HG03196 (cell line): ENCODE results near the gene ARNT2.

ENCODE experiments used
- ATAC-seq: cut with Tn5 transposase; IDR thresholded peaks from one replicate; pipeline ENCODE4 v1.9.1; 2021; ENCODE audit not compliant: unreplicated experiment

The ARNT2 gene

DNA sequence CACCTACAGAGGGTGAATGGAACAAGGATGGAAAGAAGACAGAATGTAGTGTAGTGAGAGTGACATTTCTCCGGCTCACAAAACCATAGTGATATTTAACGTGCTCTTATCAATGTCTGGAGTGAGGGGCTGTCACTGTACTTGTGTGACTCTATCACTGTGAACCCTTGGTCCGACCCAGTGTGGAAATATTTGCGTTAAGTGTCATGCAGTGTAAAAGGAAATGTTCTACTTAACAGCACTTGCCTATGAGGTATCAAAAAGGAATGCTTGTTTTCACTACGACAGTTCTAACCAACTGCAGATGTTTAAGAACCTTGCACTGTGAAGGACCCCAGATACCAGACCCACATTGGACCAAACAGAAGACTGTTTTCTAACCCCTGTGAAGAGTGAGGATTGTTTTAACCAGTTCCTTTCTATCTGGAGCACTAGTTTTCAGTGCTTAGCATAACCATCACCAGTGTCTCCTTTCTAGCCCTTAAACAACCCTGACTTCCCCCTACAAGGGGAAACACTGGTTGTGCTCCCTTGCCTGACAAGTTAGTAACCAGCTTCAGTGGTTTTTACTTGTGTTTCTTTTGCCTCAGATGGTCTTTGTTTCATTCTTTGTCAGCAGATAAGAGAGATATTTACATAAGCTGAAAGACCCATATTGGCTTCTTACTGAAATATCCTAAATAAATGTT, 146.2 kb downstream of the ARNT2 start:
- ATAC-seq, result no peak

DNA sequence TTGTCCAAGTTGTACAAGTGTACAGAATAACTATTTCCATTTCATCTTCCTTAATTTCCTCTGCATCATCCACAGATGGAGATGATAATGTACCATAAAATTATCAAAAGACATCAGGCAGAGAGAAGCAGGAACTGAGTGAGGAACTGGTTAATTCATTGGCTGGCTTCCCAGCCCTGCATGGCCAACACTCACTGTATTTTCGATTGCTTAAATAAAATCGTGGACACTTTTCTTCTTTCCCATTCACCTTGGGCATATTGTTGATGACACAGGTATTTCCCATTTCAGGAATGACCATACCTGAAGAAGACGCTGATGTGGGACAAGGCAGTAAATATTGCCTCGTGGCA, 146.7 kb downstream of the ARNT2 start:
- no peak for ATAC-seq

DNA sequence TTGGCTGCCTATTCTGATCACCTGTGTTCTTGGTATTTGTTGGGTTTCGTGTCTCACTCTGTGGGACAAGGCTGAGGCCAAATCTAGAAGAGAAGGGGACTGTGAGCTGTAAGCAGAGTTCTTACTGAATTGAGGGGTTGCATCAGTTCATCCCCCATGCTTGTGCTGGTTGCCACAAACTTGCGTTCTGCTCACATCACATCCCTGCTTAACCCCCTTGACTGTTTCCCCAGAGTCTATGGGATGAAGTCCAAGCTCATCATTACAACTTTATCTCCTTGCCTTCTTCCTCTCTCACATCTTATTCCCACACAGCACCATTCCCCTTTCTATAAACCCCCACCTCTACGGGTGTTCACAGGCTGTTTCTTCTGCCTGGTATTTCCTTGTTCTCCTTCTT, 147.2 kb downstream of the ARNT2 start:
- ATAC-seq, result no peak

DNA sequence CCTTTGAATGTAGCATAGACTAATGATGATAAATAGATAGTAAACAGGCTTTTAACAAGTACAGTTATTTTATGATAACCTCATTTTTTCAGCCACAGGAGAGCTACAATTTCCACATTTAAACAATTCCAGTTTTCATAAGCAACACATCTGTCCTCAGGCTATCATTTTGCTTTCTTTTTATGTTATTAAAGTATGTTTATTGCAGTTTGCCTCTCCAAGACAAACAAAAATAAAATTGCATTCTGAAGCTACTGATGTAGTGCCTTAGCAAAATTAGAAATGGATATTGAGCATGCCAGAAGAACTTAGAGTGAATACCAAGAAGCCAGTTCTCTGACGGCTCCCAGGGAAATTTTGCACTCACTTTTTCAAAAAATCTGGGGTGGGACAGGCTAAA, 150.4 kb downstream of the ARNT2 start:
- no peak for ATAC-seq

DNA sequence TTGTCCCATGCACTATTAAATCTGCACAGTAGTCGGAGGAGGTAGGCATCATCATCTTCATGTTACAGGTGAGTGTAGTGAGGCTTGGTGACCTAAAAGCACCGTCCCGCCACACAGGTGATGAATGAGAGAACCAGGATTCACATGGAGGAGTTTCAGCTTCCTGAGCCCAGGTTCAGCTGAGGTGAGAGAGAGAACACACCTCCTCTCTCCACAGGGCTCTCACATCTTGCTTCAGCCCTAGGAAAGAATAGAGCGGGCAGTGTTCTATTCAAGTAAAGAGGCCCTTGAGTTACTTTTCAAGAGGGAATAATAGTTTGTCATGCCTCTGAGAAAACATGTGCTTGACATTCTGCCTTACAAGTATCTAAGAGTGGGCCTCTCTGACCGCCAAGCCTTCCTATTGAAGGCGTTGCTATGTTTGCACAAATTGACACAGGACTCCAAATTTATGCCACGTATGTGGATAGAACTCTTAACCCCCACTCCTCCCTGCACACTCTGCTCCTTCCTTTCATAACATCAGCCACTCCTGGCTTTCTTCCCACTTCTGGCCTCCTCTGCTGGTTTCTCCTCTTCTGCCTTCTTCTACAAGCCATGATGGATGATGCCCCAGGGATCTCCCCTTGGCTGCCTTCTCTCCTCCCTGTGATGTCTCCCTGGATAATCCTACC, 152.6 kb downstream of the ARNT2 start:
- no peak for ATAC-seq

DNA sequence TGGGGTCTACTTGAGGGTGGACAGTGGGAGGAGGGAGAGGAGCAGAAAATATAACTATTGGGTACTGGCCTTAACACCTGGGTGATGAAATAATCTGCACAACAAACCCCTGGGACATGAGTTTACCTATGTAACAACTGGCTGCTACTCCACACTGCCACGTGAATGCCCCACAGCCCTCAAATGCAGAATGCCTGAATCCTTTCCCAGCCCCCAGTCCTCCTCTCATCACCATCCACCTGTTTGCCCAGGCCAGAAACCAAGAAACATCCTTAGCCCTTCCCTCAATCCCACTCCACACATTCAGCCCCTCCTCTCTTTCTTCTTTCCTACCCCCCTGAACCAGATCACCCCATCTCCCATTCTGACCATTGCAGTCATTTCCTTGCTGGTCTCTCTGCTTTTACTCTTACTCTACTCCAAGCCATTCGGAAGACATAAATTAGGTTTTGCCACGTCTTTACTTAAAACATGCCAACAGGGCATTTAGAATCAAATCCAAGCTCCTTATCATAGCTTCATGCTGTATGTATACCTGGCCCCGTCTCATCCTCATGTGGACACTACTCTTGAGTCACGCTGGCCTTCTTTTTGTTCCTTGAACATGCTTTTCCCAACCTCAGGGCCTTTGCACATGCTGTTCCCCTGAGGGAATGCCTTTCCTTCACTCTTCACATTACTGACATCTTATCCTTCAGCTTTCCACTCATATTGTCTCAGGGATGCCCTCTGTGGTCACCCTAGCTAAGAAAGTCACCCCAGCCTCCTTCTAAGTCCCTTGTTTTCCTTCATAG, 153.5 kb downstream of the ARNT2 start:
- ATAC-seq, result no peak

DNA sequence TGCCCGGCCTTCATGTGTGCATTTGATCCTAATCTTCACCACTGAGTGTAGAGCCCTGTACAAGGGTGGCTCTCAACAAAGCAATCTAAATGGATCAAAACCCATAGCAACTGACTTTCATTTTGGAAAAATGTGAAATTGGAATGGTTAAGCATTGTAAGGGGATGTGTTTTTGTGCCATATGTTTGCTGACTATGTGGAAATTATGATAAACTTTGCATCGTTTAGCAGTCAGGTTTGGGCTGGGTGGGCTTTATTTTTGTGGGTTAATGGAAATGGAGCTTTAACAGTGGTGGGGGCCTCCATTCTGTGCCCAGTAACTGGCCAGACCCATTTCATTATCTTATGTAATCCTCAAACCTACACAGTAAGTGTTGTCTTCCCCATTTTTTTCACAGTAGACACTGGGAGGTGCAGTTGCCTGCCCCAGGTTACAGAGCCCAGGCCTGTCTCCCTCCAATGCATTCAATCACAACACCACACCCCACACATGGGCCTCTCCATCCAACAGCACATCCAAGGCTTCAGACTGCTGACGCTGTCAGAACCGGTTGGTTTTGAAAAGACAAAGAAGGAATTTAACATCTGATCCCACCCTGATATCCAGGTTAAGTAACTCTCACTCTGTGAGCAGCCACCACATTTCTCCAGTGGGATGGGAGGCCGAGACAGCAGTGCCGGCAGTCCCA, 154.6 kb downstream of the ARNT2 start:
- ATAC-seq, result no peak

DNA sequence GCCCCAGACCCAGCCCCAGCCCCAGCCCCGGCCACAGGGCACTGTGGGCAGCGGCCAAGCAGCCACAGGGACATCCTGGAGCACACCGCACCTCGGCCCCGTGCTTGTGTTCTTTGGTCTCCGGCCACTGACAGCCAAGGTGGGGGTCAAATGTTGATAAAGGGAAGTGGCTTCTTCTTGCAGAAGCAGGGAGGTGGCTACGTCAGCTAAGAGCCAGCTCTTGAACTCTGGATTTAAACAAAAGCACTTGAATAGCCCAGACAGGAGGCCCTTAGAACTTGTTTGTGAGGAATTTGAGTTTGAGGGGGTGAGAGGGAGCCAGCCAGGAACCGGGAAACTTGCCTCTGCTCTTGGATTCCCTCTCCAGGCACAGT, 155.1 kb downstream of the ARNT2 start:
- ATAC-seq, result no peak

DNA sequence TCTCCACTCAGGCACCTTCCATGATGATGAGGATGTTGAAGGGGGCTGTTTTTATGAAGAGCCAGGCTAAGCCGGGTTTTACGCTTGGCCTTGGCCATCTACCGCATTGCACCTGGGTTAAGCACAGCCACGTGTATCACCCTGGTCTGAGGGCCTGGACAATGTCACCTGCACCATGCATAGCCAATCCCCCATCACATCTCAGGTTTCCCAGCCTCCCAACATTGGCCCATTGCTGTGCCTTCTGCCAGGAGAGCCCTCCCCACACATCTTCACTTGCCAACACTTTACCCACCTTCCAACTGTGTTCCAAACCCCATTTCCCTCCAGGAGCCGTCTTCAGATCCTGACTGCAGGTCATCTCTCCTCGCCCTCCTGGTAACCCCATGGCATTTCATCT, 155.6 kb downstream of the ARNT2 start:
- ATAC-seq, result no peak

DNA sequence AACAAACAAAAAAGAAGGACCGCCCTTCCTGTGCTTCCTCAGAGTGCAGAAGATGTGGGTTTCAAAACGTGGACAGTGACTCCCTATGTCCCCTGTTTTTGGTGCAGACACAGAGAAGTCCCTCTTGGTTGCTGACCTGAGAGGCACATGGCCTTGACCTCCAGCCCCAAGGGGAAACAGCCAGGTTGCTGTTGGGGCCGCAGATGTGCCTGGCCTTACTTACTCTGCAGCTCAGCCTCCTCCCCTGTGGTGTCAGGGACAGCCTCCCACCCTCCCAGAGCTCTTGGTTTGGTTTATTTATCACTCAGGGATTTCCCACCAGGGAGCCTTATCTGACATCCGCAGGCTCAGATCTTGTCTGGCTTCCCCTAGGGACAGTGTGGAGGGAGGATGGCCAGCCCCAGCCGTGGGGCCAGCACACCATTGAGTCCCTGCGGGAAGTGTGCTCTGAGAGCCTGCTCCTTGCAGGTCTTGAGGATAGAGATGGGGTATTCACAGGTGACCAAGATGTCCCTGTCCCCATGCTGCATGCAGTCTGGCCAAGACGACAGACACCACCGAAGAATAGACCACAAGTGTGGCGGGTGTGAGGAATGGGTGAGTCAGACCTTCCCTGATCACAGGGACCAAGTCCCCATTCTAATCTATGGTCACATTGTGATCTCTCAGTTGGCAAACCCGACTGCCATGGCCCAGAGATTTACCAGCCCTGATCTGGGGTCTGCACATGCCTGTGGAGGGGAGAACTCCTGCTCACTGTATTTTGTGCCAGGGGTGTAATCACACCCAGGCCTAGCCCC, 156.6 kb downstream of the ARNT2 start:
- ATAC-seq, result no peak

DNA sequence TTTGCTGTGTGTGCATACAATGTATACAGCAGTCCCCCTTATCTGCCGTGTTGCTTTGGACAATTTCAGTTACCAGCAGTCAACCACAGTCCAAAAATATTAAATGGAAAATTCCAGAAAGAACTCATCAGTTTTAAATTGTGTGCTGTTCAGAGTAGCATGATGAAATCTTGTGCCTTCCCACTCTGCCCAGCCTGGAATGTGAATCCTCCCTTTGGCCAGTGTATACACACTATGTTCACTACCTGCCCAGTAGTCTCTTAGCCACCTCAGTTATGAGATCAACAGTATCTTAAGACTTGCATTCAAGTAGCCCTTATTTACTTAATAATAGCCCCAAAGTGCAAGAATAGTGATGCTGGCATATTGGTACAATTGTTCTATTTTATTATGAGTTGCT, 157.3 kb downstream of the ARNT2 start:
- ATAC-seq, result no peak

DNA sequence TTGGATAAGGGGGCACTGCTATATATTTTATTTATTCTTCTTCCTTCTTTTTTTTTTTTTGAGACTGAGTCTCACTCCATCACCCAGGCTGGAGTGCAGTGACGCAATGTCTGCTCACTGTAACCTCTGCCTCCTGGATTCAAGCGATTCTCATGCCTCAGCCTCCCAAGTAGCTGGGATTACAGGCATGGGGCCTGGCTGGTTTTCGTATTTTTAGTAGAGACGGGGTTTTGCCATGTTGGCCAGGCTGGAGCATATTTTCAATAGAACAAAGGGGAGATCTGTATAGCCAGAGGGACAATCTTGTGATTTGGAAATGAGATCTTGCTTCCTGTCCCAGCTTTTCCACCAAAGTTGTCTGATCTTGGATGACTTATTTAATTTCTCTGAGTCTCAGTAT, 157.9 kb downstream of the ARNT2 start:
- ATAC-seq, result no peak

DNA sequence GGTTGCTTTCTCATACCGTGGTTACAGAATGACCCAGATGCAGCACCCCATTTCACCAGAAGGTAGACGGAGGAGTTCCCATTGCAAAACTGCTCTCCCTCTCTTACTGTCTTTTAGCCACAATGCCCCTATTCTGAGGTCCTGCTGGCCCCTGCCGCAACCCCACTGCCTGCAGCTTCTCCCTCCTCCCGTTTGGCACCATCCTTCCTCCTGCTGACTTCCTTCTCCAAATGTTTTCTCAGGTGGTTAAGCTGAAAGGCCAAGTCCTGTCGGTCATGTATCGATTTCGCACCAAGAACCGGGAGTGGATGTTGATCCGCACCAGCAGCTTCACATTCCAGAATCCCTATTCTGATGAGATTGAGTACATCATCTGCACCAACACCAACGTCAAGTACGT, 158.7 kb downstream of the ARNT2 start:
- no peak for ATAC-seq

DNA sequence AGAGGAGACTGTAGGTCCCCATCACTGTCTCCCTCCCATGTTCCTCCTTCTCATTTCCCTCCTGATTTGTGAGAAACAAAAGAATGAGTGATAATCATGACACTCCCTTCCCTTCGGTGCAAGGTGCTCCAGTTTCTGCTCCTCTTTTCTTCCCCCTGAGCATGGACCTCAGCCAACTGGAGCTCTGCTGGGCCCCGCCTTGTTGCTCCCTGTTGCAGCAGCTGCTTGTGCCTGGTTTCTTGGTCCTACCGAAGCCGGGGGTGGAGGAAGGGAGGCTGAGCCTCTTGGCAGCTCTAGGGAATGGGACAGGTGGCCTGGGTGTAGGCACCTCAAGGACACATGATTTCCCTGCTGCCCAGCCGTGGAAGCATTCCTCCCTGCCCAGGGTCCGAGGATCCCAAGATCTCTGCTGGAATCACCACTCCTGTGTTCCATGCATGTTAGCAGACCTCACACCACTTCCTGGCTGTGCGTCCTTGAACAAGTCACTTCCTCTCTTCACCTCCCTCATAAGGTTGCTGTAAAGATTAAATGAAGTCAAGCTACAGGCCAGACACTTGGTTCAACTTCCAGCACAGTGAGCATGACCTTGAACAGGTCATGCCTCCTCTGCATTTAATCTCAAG, 159.3 kb downstream of the ARNT2 start:
- ATAC-seq, result no peak

DNA sequence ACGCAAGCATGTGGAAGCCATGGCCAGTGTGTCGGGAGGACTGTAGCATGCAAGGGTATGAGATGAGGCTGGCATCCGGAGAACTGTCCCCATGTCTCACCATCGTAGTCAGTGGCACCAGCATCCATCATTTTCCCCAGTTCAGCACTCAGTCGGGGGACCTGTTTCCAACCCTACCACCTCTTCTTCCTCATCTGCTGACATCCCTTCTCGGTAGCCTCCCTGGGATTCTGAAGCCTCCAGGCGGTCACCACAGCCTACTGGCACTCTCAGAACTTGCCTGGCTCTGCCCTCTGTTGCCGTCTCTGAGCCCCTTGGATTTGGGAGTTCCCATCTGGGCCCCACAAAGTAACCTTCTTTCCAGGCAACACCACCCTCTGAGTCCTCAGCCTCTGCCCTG, 159.9 kb downstream of the ARNT2 start:
- no peak for ATAC-seq

DNA sequence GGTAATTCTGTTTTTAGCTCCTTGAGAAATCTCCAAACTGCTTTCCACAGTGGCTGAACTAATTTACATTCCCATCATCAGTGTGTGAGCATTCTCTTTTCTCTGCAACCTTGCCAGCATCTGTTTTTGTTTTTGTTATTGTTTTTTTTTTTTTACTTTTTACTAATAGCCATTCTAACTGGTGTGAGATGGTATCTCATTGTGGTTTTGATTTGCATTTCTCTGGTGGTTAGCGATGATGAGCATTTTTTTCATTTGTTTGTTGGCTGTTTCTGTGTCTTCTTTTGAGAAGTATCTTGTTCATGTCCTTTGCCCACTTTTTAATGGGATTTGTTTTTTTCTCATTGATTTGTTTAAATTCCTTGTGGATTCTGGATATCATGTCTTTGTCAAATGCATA, 161.2 kb downstream of the ARNT2 start:
- ATAC-seq, result no peak

DNA sequence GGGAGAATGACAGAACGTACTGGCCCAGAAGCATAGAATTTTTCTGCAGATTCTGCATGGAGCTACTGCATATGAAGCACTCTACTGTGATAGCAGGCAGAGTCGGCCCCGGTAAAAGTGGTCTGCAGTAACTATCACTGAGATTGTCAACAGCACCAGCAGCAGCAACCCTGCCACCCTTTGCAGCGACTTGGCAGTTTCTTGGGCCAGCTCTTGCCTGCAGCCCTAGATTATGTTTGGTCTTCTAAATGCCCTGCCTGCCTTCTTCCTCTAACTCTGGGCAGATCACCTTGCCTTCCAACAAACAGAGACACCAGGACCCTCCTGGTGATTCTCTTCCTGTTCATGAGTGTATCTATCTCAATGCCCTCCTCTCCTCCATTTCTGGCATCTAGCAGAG, 161.8 kb downstream of the ARNT2 start:
- no peak for ATAC-seq

DNA sequence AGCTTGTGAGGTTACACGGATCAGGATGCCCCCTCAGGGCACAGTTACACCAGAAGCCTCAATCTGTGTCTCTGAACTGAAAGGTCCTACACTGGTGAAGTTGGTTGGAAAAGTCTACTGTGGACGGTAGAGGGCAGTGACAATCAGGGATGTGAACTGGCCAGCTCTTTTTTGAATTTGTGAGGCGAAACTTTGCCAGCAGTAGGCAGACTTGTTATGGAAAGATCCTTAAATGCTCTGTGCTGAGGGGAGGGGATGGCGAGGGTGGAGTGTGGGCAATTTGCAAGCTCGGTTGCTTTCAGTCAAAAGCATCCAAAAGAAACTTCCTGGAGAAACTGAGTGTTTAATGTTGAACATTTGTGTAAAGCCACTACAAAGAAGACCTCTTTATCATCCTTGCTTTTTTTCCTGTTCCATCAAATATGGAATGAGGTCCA, 163.6 kb downstream of the ARNT2 start:
- ATAC-seq, result no peak

DNA sequence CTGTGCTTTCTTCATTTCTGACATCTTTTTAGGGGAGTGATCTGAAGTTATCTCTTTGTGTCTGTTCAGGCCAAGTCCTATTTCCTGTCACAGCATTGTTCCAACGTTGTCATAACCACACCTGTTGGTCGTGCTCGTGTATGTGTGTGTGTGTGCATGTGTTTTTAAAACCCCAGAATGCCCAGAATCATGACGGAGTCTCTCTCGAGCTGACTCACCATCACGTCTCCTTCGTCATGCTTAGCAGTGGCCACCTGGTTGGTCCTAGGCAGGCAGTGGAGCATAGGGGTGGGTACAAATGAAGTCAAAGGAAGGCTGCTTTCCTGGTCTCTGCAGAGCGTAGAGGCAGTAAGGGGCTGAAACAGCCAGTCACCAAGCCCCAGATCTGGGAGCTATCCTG, 164.1 kb downstream of the ARNT2 start:
- no peak for ATAC-seq

DNA sequence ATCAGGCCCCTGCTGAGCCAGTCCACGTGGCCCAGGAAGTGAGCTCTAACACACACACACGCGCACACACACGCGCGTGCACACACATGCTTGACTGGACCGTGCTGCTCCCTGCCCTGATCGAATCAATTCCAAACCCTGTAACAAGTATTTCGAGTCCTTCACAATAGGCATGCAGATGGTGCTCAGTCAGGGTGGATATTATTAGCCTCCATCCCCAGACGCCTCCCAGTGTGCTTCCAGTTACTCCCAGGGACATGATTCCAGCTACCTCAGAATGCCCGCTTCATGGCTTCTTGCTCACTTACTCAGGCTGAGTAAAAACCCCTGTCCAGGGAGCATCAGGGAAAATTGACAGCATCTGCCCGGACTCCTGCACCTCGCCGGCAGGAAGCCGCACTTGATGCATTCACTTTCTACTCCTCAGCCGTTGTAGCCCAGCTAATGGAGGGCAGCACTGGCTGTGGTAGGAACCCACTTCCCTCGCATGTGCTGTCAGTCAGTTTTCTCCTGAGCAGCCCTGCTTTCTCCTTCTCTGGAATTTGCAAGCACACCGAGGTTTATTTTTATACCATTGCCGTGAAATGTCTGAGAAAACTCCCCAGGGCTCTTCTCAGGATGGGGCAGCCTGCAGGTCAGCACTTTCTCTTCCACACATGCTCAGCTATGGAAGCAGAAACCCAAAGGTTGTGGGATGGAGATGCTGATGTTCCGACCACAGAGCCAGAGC, 164.9 kb downstream of the ARNT2 start:
- no peak for ATAC-seq
